Kidney (tissue), 14 donors: ENCODE data around the gene CD14. TPM values are rescaled to one million over a fixed set of nuclear protein-coding genes. Genes with fewer than 3 reads are reported as not detected.
"Not testable (repeated sequence)": the region's sequence is repeated elsewhere in the genome, so short reads cannot be mapped to it uniquely, and the experiment has no call there.

ENCODE experiments used
- DNase-seq, 5 donors: peaks; one replicate each; pipeline ENCODE4 v3.0.0-alpha.2; 2013 to 2020
- FAIRE-seq: peaks from 2 replicates; lab custom pipeline; 2012; peaks lifted over from hg19 to GRCh38; lab: Jason Lieb, UNC
- H3K27ac ChIP-seq, 2 donors: one replicate each; pipeline ENCODE4 v1.7.0; 2013; ENCODE audit warnings: low read depth in 2 of 2, low read length in 2 of 2, inconsistent platforms in 1 of 2
- H3K27me3 ChIP-seq: one replicate; pipeline ENCODE4 v1.7.1; 2013; ENCODE audit warnings: low read length, inconsistent platforms; ENCODE audit not compliant: control insufficient read depth, insufficient read depth
- H3K36me3 ChIP-seq, 3 donors: one replicate each; pipeline versions ENCODE4 v1.7.0 to v1.7.1; 2013; ENCODE audit warnings: low read length in 3 of 3, control low read depth in 1 of 3, inconsistent platforms in 1 of 3; ENCODE audit not compliant: insufficient read depth in 3 of 3, control insufficient read depth in 2 of 3
- H3K4me1 ChIP-seq, 3 donors: one replicate each; pipeline versions ENCODE4 v1.7.0 to v1.7.1; 2013; ENCODE audit warnings: low read length in 3 of 3, inconsistent platforms in 1 of 3, low read depth in 1 of 3; ENCODE audit not compliant: control insufficient read depth in 2 of 3, insufficient read depth in 2 of 3
- H3K4me3 ChIP-seq, 3 donors: one replicate each; pipeline versions ENCODE4 v1.7.0 to v1.8.1; 2013; ENCODE audit warnings: low read length in 3 of 3, control low read depth in 1 of 3, inconsistent platforms in 1 of 3
- H3K9ac ChIP-seq, 3 donors: one replicate each; pipeline versions ENCODE4 v1.7.0 to v1.7.1; 2013; ENCODE audit warnings: low read length in 3 of 3, control low read depth in 1 of 3, inconsistent platforms in 1 of 3
- H3K9me3 ChIP-seq, 3 donors: one replicate each; pipeline versions ENCODE4 v1.7.0 to v1.7.1; 2013; ENCODE audit warnings: low read length in 3 of 3, control low read depth in 1 of 3, inconsistent platforms in 1 of 3; ENCODE audit not compliant: control insufficient read depth in 2 of 3, insufficient read depth in 1 of 3
- CTCF ChIP-seq: IDR thresholded peaks from 3 replicates; pipeline ENCODE4 v1.5.1; 2012; ENCODE audit warnings: mild to moderate bottlenecking, moderate library complexity, borderline replicate concordance; ENCODE audit not compliant: insufficient read depth; ENCODE audit errors: extremely low read depth
- intact Hi-C: fragments of 100-400 bp; cut with DNase I; formaldehyde crosslinking; loops from one replicate; pipeline ENCODE4 v1.11.1; 2022
- polyA plus RNA-seq: library from polyadenylated mRNA; stranded (reverse); fragments of 350-450 nt; fragmentation: Illumina TruSeq; extraction: RNeasy Lipid Tissue Mini Kit (QIAGEN cat#74804); gene quantifications from one replicate; pipeline ENCODE4 v1.2.3, GENCODE V29; 2014; ENCODE audit warnings: low read depth, low replicate concordance; ENCODE audit not compliant: insufficient read depth
- total RNA-seq: library from RNA; stranded (reverse); fragmentation: NEBNext Ultra II Directional; extraction: Animal tissue kit (Norgen Biotek cat#: 25700); gene quantifications from one replicate; pipeline ENCODE4 v1.2.1, GENCODE V29; 2021
- donor health status: control.
- donor health status: control.
- donor health status: control.
- donor health status: control.
- donor health status: control.
- donor health status: DM: yes; HTN: yes; CAD: no.
- donor health status: Normal renal cell carcinoma (clear cell type).

The CD14 gene
- total and polyA plus RNA-seq, 2 donors from 2014 or later, result 43.8 to 68.8 TPM

- Histone ChIP-seq H3K4me3 (no peak overlapping the region), H3K4me1 (peaks cover 0 to 5% (median 0%) of the 10 kb centered on the region in 3 donors), H3K36me3 (no peaks in the 10 kb centered on the region), H3K27ac (no peak overlapping the region), H3K27me3 (no peaks in the 10 kb centered on the region), H3K9me3 (no peaks in the 10 kb centered on the region), H3K9ac (no peak overlapping the region)
- no peak for TF ChIP-seq CTCF
- FAIRE-seq (no peak), DNase-seq (no peak)
- intact Hi-C loops, result no loop called here
Measured at GRCh38 chr5:140595538-140596300, 37.3 kb downstream of the CD14 start.

- FAIRE-seq (no peak), DNase-seq (no peak)
- intact Hi-C loops, result no loop called here
- H3K36me3 ChIP-seq, result no peaks in the 10 kb centered on the region
- H3K9me3 ChIP-seq, result no peaks in the 10 kb centered on the region
- H3K27me3 ChIP-seq, result no peaks in the 10 kb centered on the region
- H3K4me3 ChIP-seq, result no peak overlapping the region
- no peak overlapping the region for H3K9ac ChIP-seq
- TF ChIP-seq CTCF, result no peak
- no peak overlapping the region for H3K27ac ChIP-seq
- H3K4me1 ChIP-seq, result peaks cover 0 to 5% (median 0%) of the 10 kb centered on the region in 3 donors
Measured at GRCh38 chr5:140594169-140594568, 38.8 kb downstream of the CD14 start.

- H3K4me1 ChIP-seq, H3K4me3 ChIP-seq, DNase-seq, H3K9ac ChIP-seq, H3K36me3 ChIP-seq, H3K9me3 ChIP-seq, H3K27ac ChIP-seq, H3K27me3 ChIP-seq, FAIRE-seq, intact Hi-C loops: not testable (repeated sequence)
Measured at GRCh38 chr5:140593070-140593469, 39.9 kb downstream of the CD14 start.

- Histone ChIP-seq H3K4me1 (peaks cover 0 to 5% (median 0%) of the 10 kb centered on the region in 3 donors), H3K27ac (no peak overlapping the region), H3K36me3 (no peaks in the 10 kb centered on the region), H3K9me3 (no peaks in the 10 kb centered on the region), H3K4me3 (no peak overlapping the region), H3K27me3 (no peaks in the 10 kb centered on the region), H3K9ac (no peak overlapping the region)
- DNase-seq (no peak), FAIRE-seq (no peak)
- no peak for TF ChIP-seq CTCF
- intact Hi-C loops, result no loop called here
Measured at GRCh38 chr5:140591747-140592372, 41.1 kb downstream of the CD14 start.
